DOHH2 (cell line): ENCODE results near the gene NLGN1.

Experiments
- H3F3A ChIP-seq: fragments of 200-600 bp; sonication (generic), shearing (Covaris generic); 2 replicates; pipeline ENCODE4 v1.6.0; 2016; ENCODE audit warnings: antibody characterized with exemption, mild to moderate bottlenecking; ENCODE audit not compliant: control insufficient read depth, insufficient read depth
- H3K27ac ChIP-seq: fragments of 200-600 bp; sonication (generic); 2 replicates; pipeline ENCODE4 v1.5.1; 2014; ENCODE audit warnings: low read depth, mild to moderate bottlenecking, low read length, moderate library complexity
- H3K27me3 ChIP-seq: fragments of 200-600 bp; sonication (generic); 2 replicates; pipeline ENCODE4 v1.6.1; 2014; ENCODE audit warnings: mild to moderate bottlenecking, low read length, mixed read lengths; ENCODE audit not compliant: control insufficient read depth
- H3K36me3 ChIP-seq: fragments of 200-600 bp; sonication (generic); 2 replicates; pipeline ENCODE4 v1.6.1; 2014; ENCODE audit warnings: mild to moderate bottlenecking, low read length, moderate library complexity, mixed read lengths; ENCODE audit not compliant: control insufficient read depth
- H3K4me1 ChIP-seq: fragments of 200-600 bp; sonication (generic); 2 replicates; pipeline ENCODE4 v1.6.1; 2014; ENCODE audit warnings: mild to moderate bottlenecking, low read length, mixed read lengths; ENCODE audit not compliant: control insufficient read depth
- H3K4me2 ChIP-seq: fragments of 200-600 bp; sonication (generic); 2 replicates; pipeline ENCODE4 v1.6.0; 2014; ENCODE audit warnings: mild to moderate bottlenecking, low read length, moderate library complexity
- H3K4me3 ChIP-seq: fragments of 200-600 bp; sonication (generic); 2 replicates; pipeline ENCODE4 v1.5.1; 2014; ENCODE audit warnings: mild to moderate bottlenecking, low read length, mixed read lengths
- H3K79me2 ChIP-seq: fragments of 200-600 bp; sonication (generic); 2 replicates; pipeline ENCODE4 v1.6.1; 2014; ENCODE audit warnings: mild to moderate bottlenecking, low read length, mixed read lengths; ENCODE audit not compliant: control insufficient read depth
- H3K9me2 ChIP-seq: fragments of 200-600 bp; sonication (generic); replicated peaks from 2 replicates; pipeline ENCODE4 v1.6.1; 2014; ENCODE audit warnings: mild to moderate bottlenecking, low read length, mixed read lengths; ENCODE audit not compliant: control insufficient read depth
- H3K9me3 ChIP-seq: fragments of 200-600 bp; sonication (generic); 2 replicates; pipeline ENCODE4 v1.6.1; 2014; ENCODE audit warnings: antibody characterized with exemption, low read length, mixed read lengths; ENCODE audit not compliant: control insufficient read depth, insufficient read depth
- H4K20me1 ChIP-seq: fragments of 200-600 bp; sonication (generic); 2 replicates; pipeline ENCODE4 v1.6.0; 2014; ENCODE audit warnings: low read depth, mild to moderate bottlenecking, antibody characterized with exemption, low read length, moderate library complexity; ENCODE audit not compliant: control insufficient read depth, insufficient read depth
- CTCF ChIP-seq: fragments of 200-600 bp; sonication (generic); IDR thresholded peaks from one replicate; pipeline ENCODE4 v1.5.1; 2014; ENCODE audit warnings: antibody characterized with exemption, mild to moderate bottlenecking, low read depth, low read length; ENCODE audit not compliant: poor library complexity, severe bottlenecking
- EZH2phosphoT487 ChIP-seq: fragments of 200-600 bp; sonication (generic); IDR thresholded peaks from 2 replicates; pipeline ENCODE4 v1.6.1; 2017; ENCODE audit warnings: borderline replicate concordance, mild to moderate bottlenecking, antibody characterized with exemption, low read length, moderate library complexity, mixed read lengths

The NLGN1 gene

DNA sequence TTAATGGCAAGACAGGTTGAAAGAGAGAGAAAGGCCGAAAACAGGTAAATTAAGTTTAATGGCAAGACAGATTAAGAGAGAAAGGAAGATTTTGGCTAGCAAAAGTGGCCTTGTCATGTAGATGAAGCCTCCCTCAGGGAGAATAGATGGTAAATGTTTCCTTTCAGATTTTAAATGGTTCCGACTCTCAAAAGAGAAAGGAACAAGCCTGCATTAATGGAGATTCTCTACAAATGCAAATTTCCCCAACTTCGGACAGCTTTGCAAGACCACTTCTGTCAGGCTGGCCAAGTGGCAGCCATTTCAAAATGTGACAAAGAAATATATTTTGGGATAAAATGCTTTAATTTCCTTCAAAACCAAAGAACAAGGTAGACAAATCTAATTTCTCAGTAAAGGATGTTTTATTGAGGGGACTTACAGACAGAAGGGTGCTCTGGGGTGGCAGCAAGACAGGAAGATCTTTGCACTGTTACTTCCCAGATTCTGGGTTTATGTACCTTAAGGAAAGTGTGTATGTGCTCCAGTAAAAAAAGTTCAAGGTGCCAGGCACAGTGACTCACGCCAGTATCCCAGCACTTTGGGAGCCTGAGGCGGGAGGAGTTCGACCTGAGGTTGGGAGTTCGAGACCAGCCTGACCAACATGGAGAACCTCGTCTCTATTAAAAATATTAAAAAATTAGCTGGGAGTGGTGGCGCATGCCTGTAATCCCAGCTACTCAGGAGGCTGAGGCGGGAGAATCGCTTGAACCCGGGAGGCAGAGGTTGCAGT, 835.3 kb downstream of the NLGN1 start:
- H3K79me2 ChIP-seq: no peaks in the 10 kb centered on the region
- H3K36me3 ChIP-seq: no peaks in the 10 kb centered on the region
- no peaks in the 10 kb centered on the region for H3K9me2 ChIP-seq
- H3K4me3 ChIP-seq: no peak overlapping the region
- H3K4me1 ChIP-seq: no peaks in the 10 kb centered on the region
- H4K20me1 ChIP-seq: no peaks in the 10 kb centered on the region
- no peak overlapping the region for H3K27ac ChIP-seq
- H3K4me2 ChIP-seq: no peak overlapping the region
- H3K9me3 ChIP-seq: no peaks in the 10 kb centered on the region
- H3K27me3 ChIP-seq: no peaks in the 10 kb centered on the region
- H3F3A ChIP-seq: no peaks in the 10 kb centered on the region
- TF ChIP-seq CTCF (no peak), EZH2phosphoT487 (no peak)

GRCh38 chr3:174233511-174233910, 836.0 kb downstream of the NLGN1 start:
- Histone ChIP-seq H3K9me3 (no peaks in the 10 kb centered on the region), H3K27ac (no peak overlapping the region)
- no peak for TF ChIP-seq EZH2phosphoT487
- no peak for TF ChIP-seq CTCF

GRCh38 chr3:174242311-174243041, 844.9 kb downstream of the NLGN1 start:
- no peaks in the 10 kb centered on the region for H3K27me3 ChIP-seq
- H3K4me1 ChIP-seq: no peaks in the 10 kb centered on the region
- no peaks in the 10 kb centered on the region for H3K9me3 ChIP-seq
- H4K20me1 ChIP-seq: no peaks in the 10 kb centered on the region
- no peaks in the 10 kb centered on the region for H3K36me3 ChIP-seq
- TF ChIP-seq CTCF (no peak), EZH2phosphoT487 (no peak)
- H3F3A ChIP-seq: no peaks in the 10 kb centered on the region
- H3K79me2 ChIP-seq: no peaks in the 10 kb centered on the region
- H3K4me3 ChIP-seq: no peak overlapping the region
- no peak overlapping the region for H3K4me2 ChIP-seq
- no peaks in the 10 kb centered on the region for H3K9me2 ChIP-seq
- H3K27ac ChIP-seq: no peak overlapping the region

More at GRCh38 chr3:174233511-174233910, 836.0 kb downstream of the NLGN1 start:
- Histone ChIP-seq H4K20me1 (no peaks in the 10 kb centered on the region), H3K4me2 (no peak overlapping the region), H3K4me1 (no peaks in the 10 kb centered on the region), H3K9me2 (no peaks in the 10 kb centered on the region), H3K27me3 (no peaks in the 10 kb centered on the region), H3K79me2 (no peaks in the 10 kb centered on the region), H3F3A (no peaks in the 10 kb centered on the region), H3K4me3 (no peak overlapping the region), H3K36me3 (no peaks in the 10 kb centered on the region)
